RWPE2 (cell line): Measurements from ENCODE around the gene CDH16.
"Not testable (repeated sequence)": the region's sequence is repeated elsewhere in the genome, so short reads cannot be mapped to it uniquely, and the experiment has no call there.

Experiments
- ATAC-seq: fragments of 200-7000 bp; cut with Tn5 transposase; 3 replicates; pipeline ENCODE4 v1.9.1; 2021; ENCODE audit warnings: low read depth
- DNase-seq: peaks from one replicate; pipeline ENCODE4 v3.0.0-alpha.2; 2020; ENCODE audit warnings: low spot score
- H3K27ac ChIP-seq: fragments of 450-650 bp; 2 replicates; pipeline ENCODE4 v1.5.1; 2017; ENCODE audit warnings: mild to moderate bottlenecking; ENCODE audit not compliant: poor library complexity, severe bottlenecking
- H3K27me3 ChIP-seq: fragments of 250-450 bp; sonication (Bioruptor Pico); 2 replicates; pipeline ENCODE4 v1.5.1; 2021; ENCODE audit warnings: mild to moderate bottlenecking, moderate library complexity; ENCODE audit not compliant: insufficient read depth, poor library complexity, severe bottlenecking
- H3K36me3 ChIP-seq: fragments of 250-450 bp; sonication (Bioruptor Pico); 2 replicates; pipeline ENCODE4 v1.5.1; 2020; ENCODE audit warnings: low read depth, mild to moderate bottlenecking, moderate library complexity
- H3K4me1 ChIP-seq: fragments of 250-450 bp; sonication (Bioruptor Pico); 2 replicates; pipeline ENCODE4 v1.5.1; 2021; ENCODE audit warnings: mild to moderate bottlenecking, moderate library complexity; ENCODE audit not compliant: insufficient read depth, poor library complexity, severe bottlenecking
- H3K4me3 ChIP-seq: fragments of 250-450 bp; sonication (Bioruptor Pico); 2 replicates; pipeline ENCODE4 v1.5.1; 2021; ENCODE audit warnings: mild to moderate bottlenecking, moderate library complexity; ENCODE audit not compliant: severe bottlenecking
- H3K9me3 ChIP-seq: fragments of 250-450 bp; sonication (Bioruptor Pico); 2 replicates; pipeline ENCODE4 v1.5.1; 2021; ENCODE audit warnings: mild to moderate bottlenecking, moderate library complexity; ENCODE audit not compliant: severe bottlenecking
- TF ChIP-seq, protein P1 (sequence below): fragments of 450-650 bp; IDR thresholded peaks from one replicate; pipeline ENCODE4 v1.5.1; 2017; ENCODE audit warnings: mild to moderate bottlenecking, moderate library complexity; ENCODE audit not compliant: poor library complexity, severe bottlenecking

Gene CDH16

DNA sequence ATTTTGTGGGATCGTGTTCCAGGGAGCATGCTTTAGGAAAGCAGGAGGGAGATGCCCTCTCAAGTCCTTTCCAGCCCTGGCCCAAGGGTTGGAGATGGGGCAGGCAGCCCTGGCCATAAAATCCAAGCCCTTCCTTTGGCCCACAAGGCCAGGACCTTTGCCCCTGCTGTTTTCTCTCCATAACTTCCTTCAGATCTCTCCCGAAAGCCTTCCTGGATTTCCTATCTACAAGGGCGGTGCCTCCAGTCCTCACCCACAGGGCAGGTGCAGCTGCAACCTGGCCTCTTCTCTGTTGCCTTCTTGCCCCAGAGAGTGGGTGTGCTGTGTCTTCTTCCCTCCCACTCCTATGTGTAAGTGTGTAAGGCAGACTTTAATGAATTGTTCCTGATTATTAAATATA lies 46.8 kb downstream of the CDH16 start:
- ATAC-seq = no peak
- no peaks in the 10 kb centered on the region for H3K9me3 ChIP-seq
- DNase-seq = no peak
- H3K4me3 ChIP-seq = no peak overlapping the region
- no peaks in the 10 kb centered on the region for H3K27me3 ChIP-seq
- TF ChIP-seq, protein P1, sequence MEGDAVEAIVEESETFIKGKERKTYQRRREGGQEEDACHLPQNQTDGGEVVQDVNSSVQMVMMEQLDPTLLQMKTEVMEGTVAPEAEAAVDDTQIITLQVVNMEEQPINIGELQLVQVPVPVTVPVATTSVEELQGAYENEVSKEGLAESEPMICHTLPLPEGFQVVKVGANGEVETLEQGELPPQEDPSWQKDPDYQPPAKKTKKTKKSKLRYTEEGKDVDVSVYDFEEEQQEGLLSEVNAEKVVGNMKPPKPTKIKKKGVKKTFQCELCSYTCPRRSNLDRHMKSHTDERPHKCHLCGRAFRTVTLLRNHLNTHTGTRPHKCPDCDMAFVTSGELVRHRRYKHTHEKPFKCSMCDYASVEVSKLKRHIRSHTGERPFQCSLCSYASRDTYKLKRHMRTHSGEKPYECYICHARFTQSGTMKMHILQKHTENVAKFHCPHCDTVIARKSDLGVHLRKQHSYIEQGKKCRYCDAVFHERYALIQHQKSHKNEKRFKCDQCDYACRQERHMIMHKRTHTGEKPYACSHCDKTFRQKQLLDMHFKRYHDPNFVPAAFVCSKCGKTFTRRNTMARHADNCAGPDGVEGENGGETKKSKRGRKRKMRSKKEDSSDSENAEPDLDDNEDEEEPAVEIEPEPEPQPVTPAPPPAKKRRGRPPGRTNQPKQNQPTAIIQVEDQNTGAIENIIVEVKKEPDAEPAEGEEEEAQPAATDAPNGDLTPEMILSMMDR = no peak
- no peak overlapping the region for H3K27ac ChIP-seq
- no peaks in the 10 kb centered on the region for H3K36me3 ChIP-seq
- H3K4me1 ChIP-seq = peaks cover 6% of the 10 kb centered on the region

DNA sequence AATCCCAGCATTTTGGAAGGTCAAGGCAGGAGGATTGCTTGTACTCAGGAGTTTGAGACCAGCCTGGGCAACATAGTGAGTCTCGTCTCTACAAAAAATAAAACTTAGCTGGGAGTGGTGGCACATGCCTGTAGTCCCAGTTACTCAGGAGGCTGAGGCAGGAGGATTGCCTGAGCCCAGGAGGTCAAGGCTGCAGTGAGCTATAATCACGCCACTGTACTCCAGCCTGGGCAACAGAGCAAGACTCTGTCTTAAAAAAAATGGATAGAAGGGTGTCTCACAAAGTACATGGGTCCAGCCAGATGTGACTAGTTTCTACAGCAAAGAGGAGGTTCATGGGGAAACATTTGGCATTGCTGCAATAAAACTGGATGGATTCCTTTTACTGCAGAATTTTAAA lies 47.3 kb downstream of the CDH16 start:
- not testable (repeated sequence) for H3K9me3 ChIP-seq, H3K27ac ChIP-seq, H3K4me1 ChIP-seq, DNase-seq, H3K27me3 ChIP-seq, H3K4me3 ChIP-seq, ATAC-seq, H3K36me3 ChIP-seq

DNA sequence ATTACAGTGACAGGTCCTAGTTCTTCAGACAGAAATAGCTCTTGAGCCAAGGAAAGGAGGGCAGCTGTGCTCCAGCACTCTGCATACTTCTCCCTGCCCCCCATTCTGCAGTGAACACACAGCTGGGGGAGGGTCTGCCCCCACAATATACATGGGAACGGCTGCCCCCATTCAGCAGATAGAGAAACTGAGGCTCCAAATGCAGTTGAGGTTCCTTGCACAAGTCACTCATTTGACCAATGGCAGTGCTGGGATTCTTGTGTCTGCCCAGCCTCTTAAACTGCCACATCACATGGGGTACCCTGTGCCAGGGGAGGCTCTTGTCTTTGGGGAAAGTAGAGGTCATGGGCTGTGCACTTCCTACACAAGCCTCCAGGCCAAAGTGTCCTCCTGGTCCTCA lies 49.3 kb downstream of the CDH16 start:
- H3K9me3 ChIP-seq = no peaks in the 10 kb centered on the region
- H3K36me3 ChIP-seq = no peaks in the 10 kb centered on the region
- TF ChIP-seq, protein P1 = no peak
- ATAC-seq (no peak), DNase-seq (no peak)
- no peaks in the 10 kb centered on the region for H3K27me3 ChIP-seq
- H3K4me1 ChIP-seq = peaks cover 6% of the 10 kb centered on the region
- H3K4me3 ChIP-seq = no peak overlapping the region
- no peak overlapping the region for H3K27ac ChIP-seq

DNA sequence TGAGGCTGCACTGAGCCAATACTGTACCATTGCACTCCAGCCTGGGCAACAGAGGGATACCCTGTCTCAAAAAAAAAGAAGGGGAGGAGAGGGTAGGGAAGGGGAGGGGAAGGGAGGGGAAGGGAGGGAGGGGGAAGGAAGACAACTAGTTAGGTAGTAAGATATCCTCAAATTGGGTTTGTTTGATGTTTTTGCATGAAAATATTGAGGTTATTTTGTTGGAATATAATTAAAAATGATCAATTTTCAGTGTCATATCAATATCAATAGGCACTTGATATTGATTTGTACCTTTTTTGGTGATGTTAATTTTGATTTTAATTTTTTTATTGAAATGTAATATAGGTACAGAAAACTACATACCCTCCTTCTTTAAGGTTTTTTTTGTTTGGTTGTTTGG lies 55.0 kb downstream of the CDH16 start:
- H3K27me3 ChIP-seq = no peaks in the 10 kb centered on the region
- H3K4me1 ChIP-seq = peaks cover 3% of the 10 kb centered on the region
- TF ChIP-seq, protein P1 = no peak
- no peaks in the 10 kb centered on the region for H3K36me3 ChIP-seq
- no peak for DNase-seq
- H3K27ac ChIP-seq = no peak overlapping the region
- ATAC-seq = no peak
- no peak overlapping the region for H3K4me3 ChIP-seq
- no peaks in the 10 kb centered on the region for H3K9me3 ChIP-seq

DNA sequence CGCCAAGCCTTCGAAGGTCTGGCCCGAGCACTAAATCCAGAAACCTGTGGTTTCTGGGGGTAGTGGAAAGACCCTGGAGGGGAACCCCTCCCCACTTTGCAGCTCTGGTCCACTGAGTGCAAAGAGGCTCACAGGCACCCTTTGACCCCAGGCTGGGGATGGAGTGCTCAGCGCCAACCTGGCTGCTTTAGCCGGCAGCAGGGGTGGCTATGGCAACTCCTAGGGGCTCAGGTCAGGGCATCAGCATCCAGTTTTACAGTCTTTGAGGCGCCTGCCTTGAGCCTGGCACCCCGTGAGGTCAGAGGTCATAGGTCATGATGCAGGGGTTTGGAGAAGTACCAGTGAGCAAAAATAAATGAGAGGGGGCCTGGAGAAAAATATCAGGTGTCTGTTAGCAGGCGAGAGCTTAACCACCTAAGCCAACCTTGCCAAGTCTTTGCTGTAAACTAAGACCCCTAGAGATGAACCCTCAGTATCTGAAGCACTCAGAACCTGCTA lies 56.6 kb downstream of the CDH16 start:
- Histone ChIP-seq H3K4me3 (no peak overlapping the region), H3K4me1 (no peaks in the 10 kb centered on the region), H3K27me3 (no peaks in the 10 kb centered on the region), H3K36me3 (no peaks in the 10 kb centered on the region), H3K27ac (no peak overlapping the region), H3K9me3 (no peaks in the 10 kb centered on the region)
- no peak for ATAC-seq
- TF ChIP-seq, protein P1 = no peak
- DNase-seq = no peak
